Stimulated activated naive CD4-positive, alpha-beta T cell (primary cell): ENCODE results near the gene DHRS4.
"Not testable (repeated sequence)": the region's sequence is repeated elsewhere in the genome, so short reads cannot be mapped to it uniquely, and the experiment has no call there.

Experiments
- DNase-seq, 6 experiments: peaks; one replicate each; lab custom pipeline; 2025; lab: John Stamatoyannopoulos, UW

Gene DHRS4

DNA sequence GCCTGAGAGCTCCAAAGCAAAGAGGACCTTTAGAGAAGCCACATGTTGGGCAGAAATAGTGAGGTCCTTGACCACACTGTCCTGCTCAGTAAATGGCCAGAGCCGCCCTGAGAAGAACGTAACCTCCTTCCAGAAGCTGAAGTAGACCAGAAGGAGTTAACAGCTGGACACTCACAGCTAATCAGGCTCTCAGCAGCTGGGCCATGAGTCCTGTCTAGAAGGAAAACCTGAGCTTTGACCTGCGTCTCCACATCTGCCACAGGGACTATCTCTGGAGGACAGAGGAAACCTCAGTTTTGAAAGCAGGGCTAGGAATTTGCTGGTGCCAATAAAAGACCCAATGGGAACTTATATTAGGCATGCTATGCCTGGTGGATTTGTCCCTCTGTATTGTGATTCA lies 12.3 kb upstream of the DHRS4 start:
- no peak for DNase-seq

DNA sequence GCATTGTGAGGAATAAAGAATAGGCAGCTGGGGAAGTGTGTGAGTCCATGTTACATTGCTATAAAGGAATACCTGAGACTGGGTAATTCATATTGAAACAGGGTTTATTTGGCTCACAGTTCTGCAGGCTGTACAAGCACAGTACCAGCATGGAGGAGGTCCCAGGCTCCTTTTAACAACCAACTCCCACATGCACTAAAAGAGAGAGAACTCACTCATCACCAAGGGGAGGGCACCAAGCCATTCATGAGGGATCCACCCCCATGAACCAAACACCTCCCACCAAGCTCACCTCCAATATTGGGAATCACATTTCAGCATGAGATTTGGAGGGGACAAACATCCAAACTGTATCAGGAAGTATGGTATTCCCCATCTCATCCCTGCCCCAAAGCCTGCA lies 11.9 kb upstream of the DHRS4 start:
- no peak for DNase-seq

GRCh38 chr14:23942587-23942986 lies 11.0 kb upstream of the DHRS4 start:
- DNase-seq, result no peak

DNA sequence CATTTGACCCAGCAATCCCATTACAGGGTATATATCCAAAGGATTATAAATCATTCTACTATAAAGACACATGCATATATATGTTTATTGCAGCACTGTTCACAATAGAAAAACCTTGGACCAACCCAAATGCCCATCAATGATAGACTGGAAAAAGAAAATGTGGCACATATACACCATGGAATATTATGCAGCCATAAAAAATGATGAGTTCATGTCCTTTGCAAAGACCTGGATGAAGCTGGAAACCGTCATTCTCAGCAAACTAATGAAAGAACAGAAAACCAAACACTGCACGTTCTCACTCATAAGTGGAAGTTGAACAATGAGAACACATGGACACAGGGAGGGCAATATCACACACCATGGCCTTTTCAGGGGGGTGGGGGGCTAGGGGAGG lies 4.5 kb upstream of the DHRS4 start:
- not testable (repeated sequence) for DNase-seq

DNA sequence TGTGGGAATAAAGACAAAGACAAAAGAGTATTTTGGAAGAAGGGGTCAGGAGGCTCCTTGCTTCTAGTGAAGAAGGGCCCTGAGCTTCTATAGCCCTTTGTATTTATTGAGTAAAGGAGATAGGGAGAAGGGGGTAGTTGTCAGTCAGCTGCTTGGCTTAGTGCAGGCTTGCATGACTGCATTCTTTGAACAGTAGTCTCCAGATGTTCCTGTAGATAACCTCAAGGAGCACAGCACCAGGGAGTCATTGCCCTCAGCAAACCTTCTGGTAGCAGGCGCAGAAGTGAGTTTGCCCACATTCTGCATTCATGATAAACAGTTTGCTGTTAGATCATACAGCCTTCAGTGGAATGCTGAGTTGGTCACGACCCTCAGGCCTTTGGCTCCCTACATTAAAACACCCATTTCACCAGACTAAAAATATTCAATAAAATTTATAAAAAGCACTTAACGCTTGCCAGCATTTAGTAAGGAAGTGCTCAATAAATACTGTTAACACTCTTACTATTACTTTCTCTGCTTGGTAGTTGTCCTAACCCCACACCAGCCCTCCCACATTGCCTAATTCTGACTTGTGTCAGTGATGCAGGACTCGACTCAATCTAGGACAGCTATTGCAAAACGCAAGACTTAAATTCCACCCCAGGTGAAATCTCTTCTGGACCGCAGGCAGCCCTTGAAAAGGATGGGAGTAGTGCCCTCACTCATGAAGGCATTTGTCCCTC lies 3.0 kb upstream of the DHRS4 start:
- DNase-seq, result no peak

- not testable (repeated sequence) for DNase-seq
Observed at GRCh38 chr14:23951136-23951466, 2.5 kb upstream of the DHRS4 start.

- DNase-seq, result no peak
Observed at GRCh38 chr14:23951590-23952201, 1.9 kb upstream of the DHRS4 start.

DNA sequence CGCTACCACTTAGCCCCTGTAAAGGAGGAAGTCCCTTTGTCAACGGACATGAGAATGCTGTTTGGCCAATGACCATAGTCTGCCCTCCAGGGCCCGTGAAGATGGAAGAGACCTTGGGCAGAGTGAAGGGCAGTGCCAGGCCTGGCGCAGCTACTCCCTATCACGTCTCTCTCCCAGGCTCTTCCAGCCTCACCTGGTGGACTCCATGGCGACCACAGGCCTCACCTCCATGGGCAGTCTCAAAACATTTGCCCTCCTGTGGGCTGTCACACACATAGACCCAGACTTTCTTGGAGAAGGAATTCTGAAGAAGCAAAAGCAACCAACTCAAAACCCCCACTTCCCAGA lies 480 bp upstream of the DHRS4 start:
- DNase-seq, result peak in 1 of 6 experiments; percentile 21

DNA sequence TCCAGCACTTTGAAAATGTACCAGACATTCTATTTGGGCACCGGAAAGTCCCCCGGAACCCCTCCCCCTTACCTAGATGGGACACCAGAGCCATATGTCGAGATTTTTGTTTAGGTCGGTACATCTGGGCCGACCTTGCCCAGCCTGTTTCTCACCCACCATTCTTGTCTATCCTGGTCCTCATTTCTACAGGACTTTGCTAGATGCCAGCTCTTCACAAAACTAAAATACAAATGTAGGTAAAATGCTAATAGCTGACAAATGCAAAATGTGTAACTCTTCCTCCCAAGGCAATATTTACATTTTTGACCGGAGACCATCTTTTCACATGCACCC lies 677 bp downstream of the DHRS4 start:
- DNase-seq, result not testable (repeated sequence)

DNA sequence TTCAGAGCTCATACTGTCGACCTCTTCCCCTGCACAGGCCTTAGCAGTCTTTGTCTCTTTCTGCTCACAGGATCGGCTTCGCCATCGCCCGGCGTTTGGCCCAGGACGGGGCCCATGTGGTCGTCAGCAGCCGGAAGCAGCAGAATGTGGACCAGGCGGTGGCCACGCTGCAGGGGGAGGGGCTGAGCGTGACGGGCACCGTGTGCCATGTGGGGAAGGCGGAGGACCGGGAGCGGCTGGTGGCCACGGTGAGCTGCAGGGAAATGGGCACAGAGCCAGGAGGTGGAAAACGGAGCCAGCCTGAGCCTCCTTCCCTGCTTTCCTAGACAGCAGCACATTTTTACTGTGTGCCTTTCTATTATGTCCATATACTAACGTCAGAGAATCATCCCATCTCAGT lies 1.4 kb downstream of the DHRS4 start:
- not testable (repeated sequence) for DNase-seq

GRCh38 chr14:23955811-23956210 lies 2.2 kb downstream of the DHRS4 start:
- DNase-seq, result not testable (repeated sequence)

- DNase-seq, result not testable (repeated sequence)
Observed at GRCh38 chr14:23957913-23958569, 4.5 kb downstream of the DHRS4 start.

DNA sequence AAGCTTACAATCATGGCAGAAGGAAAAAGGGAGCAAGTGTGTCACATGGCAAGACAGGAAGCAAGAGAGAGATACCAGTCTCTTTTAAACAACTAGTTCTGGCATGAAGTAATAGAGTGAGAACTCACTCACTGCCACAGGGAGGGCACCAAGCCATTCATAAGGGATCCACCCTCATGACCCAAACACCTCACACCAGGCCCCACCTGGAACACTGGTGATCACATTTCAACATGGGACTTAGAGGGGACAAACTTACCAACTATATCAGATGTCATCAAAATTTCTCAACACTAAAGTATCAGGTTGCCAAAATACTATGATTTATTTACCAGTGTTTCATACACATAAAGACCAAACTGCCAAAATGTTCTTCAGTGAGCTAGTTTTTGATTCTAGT lies 7.3 kb downstream of the DHRS4 start:
- DNase-seq, result not testable (repeated sequence)

DNA sequence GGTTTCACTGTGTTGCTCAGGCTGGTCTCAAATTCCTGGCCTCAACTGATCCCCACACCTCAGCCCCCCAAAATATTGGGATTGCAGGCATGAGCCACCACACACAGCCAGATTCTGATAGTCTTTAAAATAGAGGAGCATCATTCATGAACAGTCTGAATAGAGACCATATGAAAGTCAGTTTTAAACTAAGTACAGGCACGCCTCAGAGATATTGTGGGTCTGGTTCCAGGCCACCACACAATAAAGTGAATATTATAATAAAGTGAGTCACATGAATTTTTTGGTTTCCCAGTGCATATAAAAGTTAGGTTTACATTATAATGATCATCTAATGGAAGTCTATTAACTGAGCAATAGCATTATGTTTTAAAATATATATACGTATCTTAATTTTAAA lies 8.1 kb downstream of the DHRS4 start:
- DNase-seq, result not testable (repeated sequence)

DNA sequence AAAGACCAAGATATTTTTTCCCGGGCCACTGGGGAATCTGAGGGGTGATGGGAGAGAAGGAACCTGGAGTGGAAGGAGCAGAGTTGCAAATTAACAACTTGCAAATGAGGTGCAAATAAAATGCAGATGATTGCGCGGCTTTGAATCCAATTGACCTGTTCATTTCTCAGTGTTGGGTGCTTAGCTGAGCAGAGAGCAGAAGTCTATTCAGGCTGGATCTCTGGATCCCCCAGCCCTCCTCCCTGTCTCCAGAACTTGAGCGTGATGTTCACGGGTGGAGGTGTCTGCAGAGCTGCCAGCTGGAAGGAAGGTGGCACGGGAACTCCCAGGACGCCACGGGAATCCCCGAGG lies 15.5 kb downstream of the DHRS4 start:
- not testable (repeated sequence) for DNase-seq

GRCh38 chr14:23969481-23970282 lies 16.1 kb downstream of the DHRS4 start:
- DNase-seq, result peak; percentile 11 to 63 (median 46)

DNA sequence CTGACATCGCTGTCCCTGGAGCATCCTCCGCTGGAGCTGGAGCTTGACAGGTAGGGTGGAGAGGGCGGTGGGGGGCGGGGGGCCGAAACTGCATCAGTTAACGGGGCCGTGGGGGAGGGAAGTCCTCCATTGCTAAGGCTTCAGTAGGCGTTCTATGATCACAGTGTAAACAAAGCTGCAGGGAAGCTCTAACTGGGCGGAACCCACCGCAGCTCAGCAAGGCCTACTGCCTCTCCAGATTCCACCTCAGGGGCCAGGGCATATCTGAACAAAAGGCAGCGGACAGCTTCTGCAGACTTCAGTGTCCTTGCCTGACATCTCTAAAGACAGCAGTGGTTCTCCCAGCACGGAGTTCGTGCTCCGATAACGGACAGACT lies 16.7 kb downstream of the DHRS4 start:
- not testable (repeated sequence) for DNase-seq

GRCh38 chr14:23973178-23973577 lies 19.6 kb downstream of the DHRS4 start:
- DNase-seq, result not testable (repeated sequence)

- not testable (repeated sequence) for DNase-seq
Observed at GRCh38 chr14:23974041-23974440, 20.5 kb downstream of the DHRS4 start.

- peak in 1 of 6 experiments; percentile 4 for DNase-seq
Observed at GRCh38 chr14:23977208-23977607, 23.6 kb downstream of the DHRS4 start.

GRCh38 chr14:23981951-23982813 lies 28.6 kb downstream of the DHRS4 start:
- not testable (repeated sequence) for DNase-seq
